ENCODE results near the gene ZNF526. TPM values are rescaled to one million over a fixed set of nuclear protein-coding genes. Genes with fewer than 3 reads are reported as not detected.

Gene ZNF526
- total RNA-seq, 1 experiment from 2014 or later = 13.1 TPM

- H4K20me1 ChIP-seq (ENCODE audit: insufficient read depth) = no peaks in the 10 kb centered on the region
- H3K4me3 ChIP-seq (replicated peaks in 1 of 2; ENCODE audit: low read depth in 1 of 2, low read length in 2 of 2) = peak within 1 kb of the TSS; percentile 74 to 80
- TF ChIP-seq CEBPB (IDR thresholded peaks at IDR 0.05; ENCODE audit: low read depth) = no peak
- peak; percentile 100 for TF ChIP-seq SP1 (IDR thresholded peaks at IDR 0.05; ENCODE audit: low read depth)
- peak; percentile 77 for TF ChIP-seq YY1 (IDR thresholded peaks at IDR 0.05; ENCODE audit: extremely low read depth, insufficient replicate concordance, low read depth, low read length)
- TF ChIP-seq TCF7L2 (IDR thresholded peaks at IDR 0.05; ENCODE audit: borderline replicate concordance, extremely low read depth, insufficient read depth, insufficient read length) = peak; percentile 14
- H3K9ac ChIP-seq (ENCODE audit: low read length) = peak within 1 kb of the TSS; percentile 74
- H3K27ac ChIP-seq (ENCODE audit: low read depth, low read length) = peak within 1 kb of the TSS; percentile 90
- H3K4me2 ChIP-seq (ENCODE audit: low read length) = peak within 1 kb of the TSS; percentile 93
- peaks cover 23 to 32% of the 10 kb centered on the region in 2 experiments for H3K4me1 ChIP-seq (ENCODE audit: control insufficient read depth in 1 of 2, insufficient read depth in 2 of 2, low read length in 2 of 2)
- H3K36me3 ChIP-seq (ENCODE audit: control insufficient read depth in 1 of 2, insufficient read depth in 2 of 2, low read length in 2 of 2) = no peaks in the 10 kb centered on the region
- ATAC-seq = peak; percentile 87
- peak; percentile 100 for DNase-seq (ENCODE audit: low read depth, low spot score)
- BruUV-seq (replicated peaks) = TSS peak; percentile 73
- POLR2A ChIA-PET = interaction anchor here (0.5 to 1.6 kb wide), 3 partner anchors 11 to 54 kb away, joined by 3 to 4 read pairs (median 3); no protein-coding TSS in a partner anchor
- CTCF ChIA-PET = interaction anchor here (0.6 to 2.1 kb wide), 3 partner anchors 10 to 23 kb away, joined by 3 to 22 read pairs (median 3); no protein-coding TSS in a partner anchor
- intact Hi-C loops (cut with micrococcal nuclease) = loop anchor here (1.0 kb wide), 1 partner anchor 11 kb away; no protein-coding TSS in a partner anchor
- no peak within 1 kb of the TSS for H2AFZ ChIP-seq (ENCODE audit: low read depth, low read length, poor library complexity, severe bottlenecking)
- RAD21 ChIA-PET (ENCODE audit: low non-redundant PET in 1 of 2, low total read pairs in 2 of 2, uncharacterized antibody in 2 of 2, unreplicated experiment in 2 of 2) = no interaction called here
- H3K9me3 ChIP-seq (ENCODE audit: control insufficient read depth in 1 of 2, insufficient read depth in 1 of 2, low read depth in 1 of 2, low read length in 2 of 2) = no peaks in the 10 kb centered on the region
- H3K9me2 ChIP-seq (ENCODE audit: insufficient read depth) = no peaks in the 10 kb centered on the region
- peaks cover 16% of the 10 kb centered on the region for H3K79me2 ChIP-seq (ENCODE audit: insufficient read depth, low read length)
- no peaks in the 10 kb centered on the region for H3K27me3 ChIP-seq (ENCODE audit: insufficient read depth, low read length)
Observed at GRCh38 chr19:42268704-42269477, 48.8 kb downstream of the ZNF526 start, which contains the start of gene CIC. Gene CIC, plus strand, starts transcription at chr19:42269252. Its CDS starts 2,532 bp downstream, at chr19:42271784.

DNA sequence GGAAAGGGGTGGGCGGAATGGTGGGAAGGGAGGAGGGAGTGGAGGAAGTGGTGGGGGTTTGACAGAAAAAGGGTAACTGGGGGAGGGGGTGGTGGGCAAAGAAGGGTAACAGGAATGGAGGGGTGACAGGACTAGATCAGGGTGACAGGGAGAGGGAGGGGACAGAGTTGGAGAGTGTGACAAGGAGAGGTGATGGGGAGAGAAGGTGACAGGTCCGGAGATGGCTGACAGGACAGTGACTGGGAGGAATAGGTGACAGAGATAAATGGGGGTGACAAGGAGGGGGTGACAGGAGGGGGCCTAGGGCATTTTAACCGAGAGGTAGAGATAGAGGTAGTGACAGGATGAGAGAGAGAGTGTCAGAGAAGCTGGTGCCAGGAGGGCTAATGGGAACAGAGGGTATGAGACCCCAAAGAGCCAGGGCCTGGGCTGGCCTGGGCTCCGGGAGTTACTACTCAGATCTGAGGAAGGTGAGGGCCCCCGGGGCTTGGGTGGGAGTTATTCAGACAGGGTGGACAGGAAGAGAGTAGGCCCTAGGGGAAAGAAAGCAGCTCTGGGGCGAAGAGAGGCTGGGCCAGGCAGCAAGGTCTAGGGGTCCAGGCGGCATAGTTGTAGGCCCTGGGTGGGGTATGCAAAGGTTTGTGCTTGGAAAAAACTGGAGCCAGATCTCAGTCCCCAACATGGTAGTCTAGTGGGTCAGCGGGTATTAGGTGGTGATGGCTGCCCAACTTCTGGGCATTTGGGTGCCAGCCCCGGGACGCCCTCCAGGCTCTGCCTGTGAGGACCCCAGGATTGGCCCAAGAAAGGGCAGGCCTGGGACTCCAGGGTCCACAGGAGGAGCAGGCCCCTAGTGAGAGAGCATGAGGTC is 49.6 kb downstream of the ZNF526 start:
- no peak for DNase-seq (ENCODE audit: low read depth, low spot score)

More for the DNA sequence above, 49.6 kb downstream of the ZNF526 start:
- Histone ChIP-seq H3K36me3 (ENCODE audit: control insufficient read depth in 1 of 2, insufficient read depth in 2 of 2, low read length in 2 of 2) (peaks cover 0 to 5% of the 10 kb centered on the region in 2 experiments; a peak in 2 of 4 replicates), H4K20me1 (ENCODE audit: insufficient read depth) (no peaks in the 10 kb centered on the region), H3K9me2 (ENCODE audit: insufficient read depth) (no peaks in the 10 kb centered on the region), H3K79me2 (ENCODE audit: insufficient read depth, low read length) (peaks cover 16% of the 10 kb centered on the region), H3K4me1 (ENCODE audit: control insufficient read depth in 1 of 2, insufficient read depth in 2 of 2, low read length in 2 of 2) (peaks cover 23 to 32% of the 10 kb centered on the region in 2 experiments), H3K27me3 (ENCODE audit: insufficient read depth, low read length) (no peaks in the 10 kb centered on the region), H3K9ac (ENCODE audit: low read length) (peak overlapping the region; percentile 73), H3K4me2 (ENCODE audit: low read length) (peak overlapping the region; percentile 93), H2AFZ (ENCODE audit: low read depth, low read length, poor library complexity, severe bottlenecking) (no peak overlapping the region), H3K27ac (ENCODE audit: low read depth, low read length) (peak overlapping the region; percentile 90), H3K4me3 (replicated peaks in 1 of 2; ENCODE audit: low read depth in 1 of 2, low read length in 2 of 2) (peak overlapping the region; percentile 74 to 80), H3K9me3 (ENCODE audit: control insufficient read depth in 1 of 2, insufficient read depth in 1 of 2, low read depth in 1 of 2, low read length in 2 of 2) (no peaks in the 10 kb centered on the region)
- CTCF ChIA-PET = interaction anchor here (2.1 kb wide), 1 partner anchor 9 kb away, joined by 22 read pairs; no protein-coding TSS in a partner anchor
- POLR2A ChIA-PET = interaction anchor here (0.5 to 1.6 kb wide), 4 partner anchors 10 to 21 kb away, joined by 3 to 4 read pairs (median 3); no protein-coding TSS in a partner anchor
- TF ChIP-seq ATF3 (IDR thresholded peaks at IDR 0.05) (no peak), TCF7L2 (IDR thresholded peaks at IDR 0.05; ENCODE audit: borderline replicate concordance, extremely low read depth, insufficient read depth, insufficient read length) (no peak), POLR2AphosphoS5 (IDR thresholded peaks at IDR 0.05; ENCODE audit: low read depth, low read length) (peak; percentile 1; the same call in 1 of the 2 replicates), YY1 (IDR thresholded peaks at IDR 0.05; ENCODE audit: extremely low read depth, insufficient replicate concordance, low read depth, low read length) (no peak), EZH2 (IDR thresholded peaks at IDR 0.05) (no peak), SRF (IDR thresholded peaks at IDR 0.05; ENCODE audit: low read depth) (no peak)
- TF ChIP-seq, protein P1, sequence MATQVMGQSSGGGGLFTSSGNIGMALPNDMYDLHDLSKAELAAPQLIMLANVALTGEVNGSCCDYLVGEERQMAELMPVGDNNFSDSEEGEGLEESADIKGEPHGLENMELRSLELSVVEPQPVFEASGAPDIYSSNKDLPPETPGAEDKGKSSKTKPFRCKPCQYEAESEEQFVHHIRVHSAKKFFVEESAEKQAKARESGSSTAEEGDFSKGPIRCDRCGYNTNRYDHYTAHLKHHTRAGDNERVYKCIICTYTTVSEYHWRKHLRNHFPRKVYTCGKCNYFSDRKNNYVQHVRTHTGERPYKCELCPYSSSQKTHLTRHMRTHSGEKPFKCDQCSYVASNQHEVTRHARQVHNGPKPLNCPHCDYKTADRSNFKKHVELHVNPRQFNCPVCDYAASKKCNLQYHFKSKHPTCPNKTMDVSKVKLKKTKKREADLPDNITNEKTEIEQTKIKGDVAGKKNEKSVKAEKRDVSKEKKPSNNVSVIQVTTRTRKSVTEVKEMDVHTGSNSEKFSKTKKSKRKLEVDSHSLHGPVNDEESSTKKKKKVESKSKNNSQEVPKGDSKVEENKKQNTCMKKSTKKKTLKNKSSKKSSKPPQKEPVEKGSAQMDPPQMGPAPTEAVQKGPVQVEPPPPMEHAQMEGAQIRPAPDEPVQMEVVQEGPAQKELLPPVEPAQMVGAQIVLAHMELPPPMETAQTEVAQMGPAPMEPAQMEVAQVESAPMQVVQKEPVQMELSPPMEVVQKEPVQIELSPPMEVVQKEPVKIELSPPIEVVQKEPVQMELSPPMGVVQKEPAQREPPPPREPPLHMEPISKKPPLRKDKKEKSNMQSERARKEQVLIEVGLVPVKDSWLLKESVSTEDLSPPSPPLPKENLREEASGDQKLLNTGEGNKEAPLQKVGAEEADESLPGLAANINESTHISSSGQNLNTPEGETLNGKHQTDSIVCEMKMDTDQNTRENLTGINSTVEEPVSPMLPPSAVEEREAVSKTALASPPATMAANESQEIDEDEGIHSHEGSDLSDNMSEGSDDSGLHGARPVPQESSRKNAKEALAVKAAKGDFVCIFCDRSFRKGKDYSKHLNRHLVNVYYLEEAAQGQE (IDR thresholded peaks at IDR 0.05; ENCODE audit: low read depth) = no peak
- intact Hi-C loops (cut with micrococcal nuclease) = no loop called here
- RAD21 ChIA-PET (ENCODE audit: low non-redundant PET in 1 of 2, low total read pairs in 2 of 2, uncharacterized antibody in 2 of 2, unreplicated experiment in 2 of 2) = interaction anchor here in 1 of 2 experiments (0.8 kb wide), 1 partner anchor 23 kb away, joined by 3 read pairs; no protein-coding TSS in a partner anchor
- ATAC-seq = no peak
- no TSS peak for BruUV-seq (replicated peaks)
